ENCODE results near the gene ATG3.

DNA sequence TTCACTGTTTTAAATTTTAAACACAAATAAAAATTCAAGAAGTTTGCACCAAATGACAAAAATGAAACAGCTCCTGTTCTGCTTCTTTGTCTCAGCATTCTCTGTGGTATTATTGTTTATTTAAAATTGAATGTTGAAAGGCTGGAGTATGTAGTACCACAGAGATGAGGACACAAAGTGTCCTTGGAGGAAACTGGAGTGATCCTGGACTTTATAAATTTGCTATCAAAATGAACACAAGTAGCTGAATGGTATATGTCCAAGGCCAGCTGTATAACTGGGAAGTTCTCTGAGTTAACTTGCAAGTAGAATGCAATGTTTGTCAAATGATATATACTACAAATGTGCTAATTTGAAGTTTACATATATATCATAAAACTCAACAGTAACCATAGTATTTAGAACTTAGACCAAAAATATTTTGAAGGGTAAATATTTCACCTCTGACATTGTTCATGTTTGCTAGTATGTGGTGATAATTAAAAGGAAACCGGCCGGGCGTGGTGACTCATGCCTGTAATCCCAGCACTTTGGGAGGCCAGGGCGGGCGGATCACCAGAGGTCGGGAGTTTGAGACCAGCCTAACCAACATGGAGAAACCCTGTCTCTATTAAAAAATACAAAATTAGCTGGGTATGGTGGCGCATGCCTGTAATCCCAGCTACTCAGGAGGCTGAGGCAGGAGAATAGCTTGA is 74.8 kb downstream of the ATG3 start:
- TF ChIP-seq, protein P1, sequence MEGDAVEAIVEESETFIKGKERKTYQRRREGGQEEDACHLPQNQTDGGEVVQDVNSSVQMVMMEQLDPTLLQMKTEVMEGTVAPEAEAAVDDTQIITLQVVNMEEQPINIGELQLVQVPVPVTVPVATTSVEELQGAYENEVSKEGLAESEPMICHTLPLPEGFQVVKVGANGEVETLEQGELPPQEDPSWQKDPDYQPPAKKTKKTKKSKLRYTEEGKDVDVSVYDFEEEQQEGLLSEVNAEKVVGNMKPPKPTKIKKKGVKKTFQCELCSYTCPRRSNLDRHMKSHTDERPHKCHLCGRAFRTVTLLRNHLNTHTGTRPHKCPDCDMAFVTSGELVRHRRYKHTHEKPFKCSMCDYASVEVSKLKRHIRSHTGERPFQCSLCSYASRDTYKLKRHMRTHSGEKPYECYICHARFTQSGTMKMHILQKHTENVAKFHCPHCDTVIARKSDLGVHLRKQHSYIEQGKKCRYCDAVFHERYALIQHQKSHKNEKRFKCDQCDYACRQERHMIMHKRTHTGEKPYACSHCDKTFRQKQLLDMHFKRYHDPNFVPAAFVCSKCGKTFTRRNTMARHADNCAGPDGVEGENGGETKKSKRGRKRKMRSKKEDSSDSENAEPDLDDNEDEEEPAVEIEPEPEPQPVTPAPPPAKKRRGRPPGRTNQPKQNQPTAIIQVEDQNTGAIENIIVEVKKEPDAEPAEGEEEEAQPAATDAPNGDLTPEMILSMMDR (IDR thresholded peaks at IDR 0.05), result no peak
- TF ChIP-seq ZFX (IDR thresholded peaks at IDR 0.05; ENCODE audit: borderline replicate concordance), result no peak
